ENCODE data around the gene ABCF1. TPM values are rescaled to one million over a fixed set of nuclear protein-coding genes. Genes with fewer than 3 reads are reported as not detected.

ABCF1 gene
- polyA plus RNA-seq, 1 donor from 2014 or later, result 19.5 TPM

- Histone ChIP-seq H3F3A (ENCODE audit: insufficient read depth, low read length, poor library complexity, severe bottlenecking) (no peaks in the 10 kb centered on the region), H3K9me2 (ENCODE audit: insufficient read depth, low read length) (no peaks in the 10 kb centered on the region), H3K27ac (ENCODE audit: low read length) (no peak overlapping the region), H3K27me3 (ENCODE audit: insufficient read depth, low read depth, low read length) (no peaks in the 10 kb centered on the region), H3K36me3 (ENCODE audit: insufficient read depth, low read length) (no peaks in the 10 kb centered on the region), H2AFZ (ENCODE audit: low read depth, low read length) (no peak overlapping the region), H3K4me3 (ENCODE audit: low read length) (no peak overlapping the region), H3K9me3 (ENCODE audit: low read length) (no peaks in the 10 kb centered on the region), H3K4me2 (ENCODE audit: low read length) (no peak overlapping the region), H4K20me1 (ENCODE audit: insufficient read depth) (no peaks in the 10 kb centered on the region), H3K79me2 (replicated peaks; ENCODE audit: insufficient read depth, low read length) (no peaks in the 10 kb centered on the region), H3K9ac (ENCODE audit: low read length) (no peak overlapping the region)
- TF ChIP-seq POLR2AphosphoS5 (IDR thresholded peaks at IDR 0.05) (no peak), EP300 (conservative IDR thresholded peaks at IDR 0.05; ENCODE audit: poor library complexity, severe bottlenecking) (no peak), TAF1 (IDR thresholded peaks at IDR 0.05; ENCODE audit: low read depth) (no peak), RAD21 (conservative IDR thresholded peaks at IDR 0.05) (no peak), MXI1 (conservative IDR thresholded peaks at IDR 0.05; ENCODE audit: poor library complexity, severe bottlenecking) (no peak), EZH2 (IDR thresholded peaks at IDR 0.05; ENCODE audit: borderline replicate concordance, insufficient read depth, low read length, poor library complexity, severe bottlenecking) (no peak), SMC3 (conservative IDR thresholded peaks at IDR 0.05; ENCODE audit: poor library complexity) (no peak)
- TF ChIP-seq, protein P1, sequence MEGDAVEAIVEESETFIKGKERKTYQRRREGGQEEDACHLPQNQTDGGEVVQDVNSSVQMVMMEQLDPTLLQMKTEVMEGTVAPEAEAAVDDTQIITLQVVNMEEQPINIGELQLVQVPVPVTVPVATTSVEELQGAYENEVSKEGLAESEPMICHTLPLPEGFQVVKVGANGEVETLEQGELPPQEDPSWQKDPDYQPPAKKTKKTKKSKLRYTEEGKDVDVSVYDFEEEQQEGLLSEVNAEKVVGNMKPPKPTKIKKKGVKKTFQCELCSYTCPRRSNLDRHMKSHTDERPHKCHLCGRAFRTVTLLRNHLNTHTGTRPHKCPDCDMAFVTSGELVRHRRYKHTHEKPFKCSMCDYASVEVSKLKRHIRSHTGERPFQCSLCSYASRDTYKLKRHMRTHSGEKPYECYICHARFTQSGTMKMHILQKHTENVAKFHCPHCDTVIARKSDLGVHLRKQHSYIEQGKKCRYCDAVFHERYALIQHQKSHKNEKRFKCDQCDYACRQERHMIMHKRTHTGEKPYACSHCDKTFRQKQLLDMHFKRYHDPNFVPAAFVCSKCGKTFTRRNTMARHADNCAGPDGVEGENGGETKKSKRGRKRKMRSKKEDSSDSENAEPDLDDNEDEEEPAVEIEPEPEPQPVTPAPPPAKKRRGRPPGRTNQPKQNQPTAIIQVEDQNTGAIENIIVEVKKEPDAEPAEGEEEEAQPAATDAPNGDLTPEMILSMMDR (IDR thresholded peaks at IDR 0.05; ENCODE audit: poor library complexity, severe bottlenecking), result no peak
- TF ChIP-seq, protein P2, sequence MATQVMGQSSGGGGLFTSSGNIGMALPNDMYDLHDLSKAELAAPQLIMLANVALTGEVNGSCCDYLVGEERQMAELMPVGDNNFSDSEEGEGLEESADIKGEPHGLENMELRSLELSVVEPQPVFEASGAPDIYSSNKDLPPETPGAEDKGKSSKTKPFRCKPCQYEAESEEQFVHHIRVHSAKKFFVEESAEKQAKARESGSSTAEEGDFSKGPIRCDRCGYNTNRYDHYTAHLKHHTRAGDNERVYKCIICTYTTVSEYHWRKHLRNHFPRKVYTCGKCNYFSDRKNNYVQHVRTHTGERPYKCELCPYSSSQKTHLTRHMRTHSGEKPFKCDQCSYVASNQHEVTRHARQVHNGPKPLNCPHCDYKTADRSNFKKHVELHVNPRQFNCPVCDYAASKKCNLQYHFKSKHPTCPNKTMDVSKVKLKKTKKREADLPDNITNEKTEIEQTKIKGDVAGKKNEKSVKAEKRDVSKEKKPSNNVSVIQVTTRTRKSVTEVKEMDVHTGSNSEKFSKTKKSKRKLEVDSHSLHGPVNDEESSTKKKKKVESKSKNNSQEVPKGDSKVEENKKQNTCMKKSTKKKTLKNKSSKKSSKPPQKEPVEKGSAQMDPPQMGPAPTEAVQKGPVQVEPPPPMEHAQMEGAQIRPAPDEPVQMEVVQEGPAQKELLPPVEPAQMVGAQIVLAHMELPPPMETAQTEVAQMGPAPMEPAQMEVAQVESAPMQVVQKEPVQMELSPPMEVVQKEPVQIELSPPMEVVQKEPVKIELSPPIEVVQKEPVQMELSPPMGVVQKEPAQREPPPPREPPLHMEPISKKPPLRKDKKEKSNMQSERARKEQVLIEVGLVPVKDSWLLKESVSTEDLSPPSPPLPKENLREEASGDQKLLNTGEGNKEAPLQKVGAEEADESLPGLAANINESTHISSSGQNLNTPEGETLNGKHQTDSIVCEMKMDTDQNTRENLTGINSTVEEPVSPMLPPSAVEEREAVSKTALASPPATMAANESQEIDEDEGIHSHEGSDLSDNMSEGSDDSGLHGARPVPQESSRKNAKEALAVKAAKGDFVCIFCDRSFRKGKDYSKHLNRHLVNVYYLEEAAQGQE (IDR thresholded peaks at IDR 0.05; ENCODE audit: borderline replicate concordance), result no peak
Observed at GRCh38 chr6:30537931-30538330, 33.3 kb upstream of the ABCF1 start.

DNA sequence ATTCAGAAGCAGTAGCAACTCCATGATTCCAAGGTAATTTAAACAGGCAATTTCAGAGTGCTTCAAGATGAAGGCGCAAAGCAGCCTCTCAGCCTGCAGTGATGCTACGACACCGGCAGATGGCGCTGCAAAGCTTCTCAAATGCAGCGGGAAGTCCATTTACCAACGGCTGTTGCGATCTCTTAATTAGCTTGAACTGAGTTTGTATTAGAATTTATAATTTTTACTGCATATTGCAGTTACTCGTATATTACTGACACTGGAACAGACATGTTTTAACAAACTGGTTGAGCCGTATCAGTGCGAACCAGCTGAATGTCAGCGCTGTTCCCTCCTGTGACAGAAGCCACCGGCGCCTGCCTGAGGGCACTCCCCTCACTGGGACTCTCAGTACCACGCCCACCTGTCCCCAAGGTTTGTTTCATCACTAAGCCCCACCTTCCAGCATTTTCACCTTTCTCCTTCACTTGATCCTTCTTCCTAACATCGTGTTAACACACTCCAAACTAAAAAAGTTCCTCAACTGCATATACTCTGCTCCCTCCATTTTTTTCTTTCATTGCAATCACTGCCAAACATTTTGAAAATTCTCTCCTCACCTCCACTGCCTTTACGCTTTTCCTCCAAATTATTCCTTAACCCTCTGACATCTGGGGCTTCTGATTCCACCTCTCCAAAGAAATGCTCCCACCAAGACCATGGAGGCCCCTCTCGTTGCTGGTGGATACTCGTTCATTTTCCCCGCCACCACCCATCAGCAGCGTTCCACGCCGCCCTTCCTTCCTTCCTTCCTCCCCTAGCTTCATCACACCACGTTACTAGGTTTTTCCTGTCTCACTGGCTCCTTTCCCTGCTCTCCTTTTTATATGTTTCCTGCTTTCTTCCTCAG lies 29.5 kb upstream of the ABCF1 start:
- no peak overlapping the region for H3K27ac ChIP-seq (ENCODE audit: low read length)
- no peak overlapping the region for H3K9ac ChIP-seq (ENCODE audit: low read length)
- peak overlapping the region; percentile 56 for H3K4me3 ChIP-seq (ENCODE audit: low read length)
- no peaks in the 10 kb centered on the region for H4K20me1 ChIP-seq (ENCODE audit: insufficient read depth)
- H3K4me2 ChIP-seq (ENCODE audit: low read length), result no peak overlapping the region
- no peaks in the 10 kb centered on the region for H3K27me3 ChIP-seq (ENCODE audit: insufficient read depth, low read depth, low read length)
- no peaks in the 10 kb centered on the region for H3K9me2 ChIP-seq (ENCODE audit: insufficient read depth, low read length)
- no peak overlapping the region for H2AFZ ChIP-seq (ENCODE audit: low read depth, low read length)
- H3K9me3 ChIP-seq (ENCODE audit: low read length), result no peaks in the 10 kb centered on the region
- H3F3A ChIP-seq (ENCODE audit: insufficient read depth, low read length, poor library complexity, severe bottlenecking), result no peaks in the 10 kb centered on the region
- H3K79me2 ChIP-seq (replicated peaks; ENCODE audit: insufficient read depth, low read length), result no peaks in the 10 kb centered on the region
- no peak for TF ChIP-seq MXI1 (conservative IDR thresholded peaks at IDR 0.05; ENCODE audit: poor library complexity, severe bottlenecking)
- no peak for TF ChIP-seq TAF1 (IDR thresholded peaks at IDR 0.05; ENCODE audit: low read depth)
- peak; percentile 83 for TF ChIP-seq SMC3 (conservative IDR thresholded peaks at IDR 0.05; ENCODE audit: poor library complexity)
- TF ChIP-seq, protein P2 (IDR thresholded peaks at IDR 0.05; ENCODE audit: borderline replicate concordance), result no peak
- TF ChIP-seq EP300 (conservative IDR thresholded peaks at IDR 0.05; ENCODE audit: poor library complexity, severe bottlenecking), result no peak
- TF ChIP-seq, protein P1 (IDR thresholded peaks at IDR 0.05; ENCODE audit: poor library complexity, severe bottlenecking), result peak; percentile 92
- no peak for TF ChIP-seq EZH2 (IDR thresholded peaks at IDR 0.05; ENCODE audit: borderline replicate concordance, insufficient read depth, low read length, poor library complexity, severe bottlenecking)
- no peak for TF ChIP-seq POLR2AphosphoS5 (IDR thresholded peaks at IDR 0.05)
- peak; percentile 70 for TF ChIP-seq RAD21 (conservative IDR thresholded peaks at IDR 0.05)
- no peaks in the 10 kb centered on the region for H3K36me3 ChIP-seq (ENCODE audit: insufficient read depth, low read length)

All from neural cell (in vitro differentiated cells).